SK-N-SH (cell line): ENCODE measurements around the gene TRPV5. TPM values are rescaled to one million over a fixed set of nuclear protein-coding genes. Genes with fewer than 3 reads are reported as not detected.

Source experiments
- CTCF ChIA-PET: fragments of 300-600, 350-600 bp; formaldehyde crosslinking; extraction: SDS; loops from one replicate; lab custom pipeline; 2021; lab: Yijun Ruan, JAX
- POLR2A ChIA-PET: fragments of 350-600 bp; sonication (Branson Sonifier 250); formaldehyde crosslinking; extraction: SDS; loops from one replicate; lab custom pipeline; 2020; ENCODE audit warnings: antibody characterized with exemption, inconsistent platforms; lab: Yijun Ruan, JAX
- DNase-seq: peaks from one replicate; pipeline ENCODE4 v3.0.0; 2012
- H2AFZ ChIP-seq: fragments of 200-600 bp; sonication (generic); 2 replicates; pipeline ENCODE4 v1.8.1; 2016; ENCODE audit warnings: antibody characterized with exemption, mild to moderate bottlenecking, low read depth
- H3F3A ChIP-seq: fragments of 200-600 bp; sonication (generic); replicated peaks from 2 replicates; pipeline ENCODE3; 2016; ENCODE audit warnings: antibody characterized with exemption, mild to moderate bottlenecking; ENCODE audit not compliant: insufficient read depth
- H3K27ac ChIP-seq, 2 experiments: fragments of 200-500 bp in 1 of 2; fragments of 200-600 bp in 1 of 2; sonication (Bioruptor generic) in 1 of 2; sonication (generic), shearing (Covaris generic) in 1 of 2; 2 replicates each; pipeline versions ENCODE4 v1.5.1 to v1.6.1; 2014 to 2016; ENCODE audit warnings: low read depth in 2 of 2, inconsistent platforms in 1 of 2, low read length in 1 of 2, mild to moderate bottlenecking in 1 of 2, mixed read lengths in 1 of 2
- H3K27me3 ChIP-seq: fragments of 200-600 bp; sonication (generic), shearing (Covaris generic); 2 replicates; pipeline ENCODE4 v1.6.1; 2016; ENCODE audit warnings: mixed run types; ENCODE audit not compliant: insufficient read depth
- H3K36me3 ChIP-seq, 2 experiments: fragments of 200-500 bp in 1 of 2; fragments of 200-600 bp in 1 of 2; sonication (Bioruptor generic) in 1 of 2; sonication (generic) in 1 of 2; replicated peaks in 1 of 2; 2 replicates each; pipeline versions ENCODE3 to v1.5.1; 2014 to 2016; ENCODE audit warnings: low read length in 1 of 2, mild to moderate bottlenecking in 1 of 2; ENCODE audit not compliant: insufficient read depth in 2 of 2, control insufficient read depth in 1 of 2
- H3K4me1 ChIP-seq, 2 experiments: fragments of 200-500 bp in 1 of 2; fragments of 200-600 bp in 1 of 2; sonication (Bioruptor generic) in 1 of 2; sonication (generic), shearing (Covaris generic) in 1 of 2; 2 replicates each; pipeline versions ENCODE4 v1.5.1 to v1.6.1; 2014 to 2016; ENCODE audit warnings: low read depth in 1 of 2, low read length in 1 of 2, mixed run types in 1 of 2; ENCODE audit not compliant: insufficient read depth in 2 of 2, control insufficient read depth in 1 of 2
- H3K4me2 ChIP-seq: fragments of 200-600 bp; sonication (generic), shearing (Covaris generic); 2 replicates; pipeline ENCODE4 v1.6.1; 2017; ENCODE audit warnings: mixed run types
- H3K4me3 ChIP-seq, 2 experiments: fragments of 200-500 bp in 1 of 2; fragments of 200-600 bp in 1 of 2; sonication (Bioruptor generic) in 1 of 2; sonication (generic), shearing (Covaris generic) in 1 of 2; 2 replicates each; pipeline versions ENCODE4 v1.5.1 to v1.8.1; 2014 to 2016; ENCODE audit warnings: low read depth in 2 of 2, inconsistent platforms in 1 of 2, low read length in 1 of 2, mild to moderate bottlenecking in 1 of 2, mixed read lengths in 1 of 2, moderate library complexity in 1 of 2
- H3K79me2 ChIP-seq: fragments of 200-600 bp; sonication (generic); 2 replicates; pipeline ENCODE4 v1.8.1; 2017; ENCODE audit warnings: mild to moderate bottlenecking; ENCODE audit not compliant: insufficient read depth
- H3K9ac ChIP-seq: fragments of 200-600 bp; sonication (generic); 2 replicates; pipeline ENCODE4 v1.6.1; 2017; ENCODE audit warnings: mixed run types
- H3K9me2 ChIP-seq: fragments of 200-600 bp; sonication (generic); 2 replicates; pipeline ENCODE4 v1.6.1; 2017; ENCODE audit warnings: mixed run types
- H3K9me3 ChIP-seq: fragments of 200-600 bp; sonication (generic); 2 replicates; pipeline ENCODE4 v1.6.1; 2017; ENCODE audit warnings: mixed run types, mild to moderate bottlenecking, moderate library complexity
- H4K20me1 ChIP-seq: fragments of 200-600 bp; sonication (generic); 2 replicates; pipeline ENCODE4 v1.6.1; 2017; ENCODE audit warnings: mild to moderate bottlenecking, mixed run types; ENCODE audit not compliant: insufficient read depth
- CTCF ChIP-seq: fragments of 200-600 bp; sonication (generic); IDR thresholded peaks from 2 replicates; pipeline ENCODE4 v1.6.1; 2017; ENCODE audit warnings: antibody characterized with exemption, mild to moderate bottlenecking, moderate library complexity
- ELF1 ChIP-seq: IDR thresholded peaks from 2 replicates; pipeline ENCODE4 v1.4.0; 2012
- EP300 ChIP-seq, 2 experiments: IDR thresholded peaks; 2 replicates each; pipeline versions ENCODE4 v1.4.0 to v1.6.1; 2012; ENCODE audit warnings: borderline replicate concordance in 1 of 2, low read depth in 1 of 2, low read length in 1 of 2
- EZH2phosphoT487 ChIP-seq: fragments of 200-600 bp; sonication (generic); IDR thresholded peaks from 2 replicates; pipeline ENCODE4 v1.6.1; 2017; ENCODE audit warnings: low read depth, mixed run types, mild to moderate bottlenecking, antibody characterized with exemption, moderate library complexity, borderline replicate concordance
- FOSL2 ChIP-seq: IDR thresholded peaks from 2 replicates; pipeline ENCODE4 v1.4.0; 2012; ENCODE audit warnings: low read depth, mild to moderate bottlenecking, moderate library complexity, borderline replicate concordance
- GABPA ChIP-seq: IDR thresholded peaks from 2 replicates; pipeline ENCODE4 v1.4.0; 2012; ENCODE audit warnings: low read depth, mild to moderate bottlenecking
- GATA2 ChIP-seq: sonication (generic); formaldehyde crosslinking; IDR thresholded peaks from 2 replicates; pipeline ENCODE4 v1.5.0; 2020; ENCODE audit warnings: mild to moderate bottlenecking, missing genetic modification reagents
- JUND ChIP-seq: IDR thresholded peaks from 2 replicates; pipeline ENCODE4 v1.4.0; 2012
- PBX3 ChIP-seq: IDR thresholded peaks from 2 replicates; pipeline ENCODE4; 2012
- POLR2AphosphoS5 ChIP-seq: IDR thresholded peaks from 2 replicates; pipeline ENCODE4 v1.6.1; 2012; ENCODE audit warnings: low read depth, low read length
- RAD21 ChIP-seq: IDR thresholded peaks from 2 replicates; pipeline ENCODE4 v1.6.1; 2012; ENCODE audit warnings: mild to moderate bottlenecking, low read length
- RCOR1 ChIP-seq: fragments of 150-350 bp; IDR thresholded peaks from 2 replicates; pipeline ENCODE4 v1.6.1; 2017; ENCODE audit warnings: antibody characterized with exemption, low read length
- RFX5 ChIP-seq: IDR thresholded peaks from 2 replicates; pipeline ENCODE4 v1.6.1; 2012; ENCODE audit warnings: mild to moderate bottlenecking, improper control_type of control experiment, low read length
- RXRA ChIP-seq: IDR thresholded peaks from 2 replicates; pipeline ENCODE4 v1.4.0; 2012; ENCODE audit warnings: low read depth, mild to moderate bottlenecking, borderline replicate concordance
- SMC3 ChIP-seq: IDR thresholded peaks from 2 replicates; pipeline ENCODE4 v1.6.1; 2012; ENCODE audit warnings: low read depth, low read length, improper control_type of control experiment
- TAF1 ChIP-seq: IDR thresholded peaks from 2 replicates; pipeline ENCODE4 v1.6.1; 2012; ENCODE audit warnings: low read depth, mild to moderate bottlenecking, low read length, moderate library complexity, borderline replicate concordance
- TEAD4 ChIP-seq: IDR thresholded peaks from 2 replicates; pipeline ENCODE4 v1.4.0; 2012; ENCODE audit warnings: mild to moderate bottlenecking, borderline replicate concordance; ENCODE audit not compliant: insufficient read depth
- YY1 ChIP-seq: IDR thresholded peaks from 2 replicates; pipeline ENCODE4 v1.4.0; 2012; ENCODE audit warnings: low read depth, mild to moderate bottlenecking
- ZBTB33 ChIP-seq: IDR thresholded peaks from 2 replicates; pipeline ENCODE4 v1.4.0; 2012; ENCODE audit warnings: low read depth, borderline replicate concordance
- WGBS: methylation state at CpG from one replicate; pipeline ENCODE4 v1.1.6; 2017; ENCODE audit warnings: low lambda C conversion rate; 5-methylcytosine and 5-hydroxymethylcytosine counted together
- polyA plus RNA-seq, 3 experiments: library from polyadenylated mRNA; depleted of rRNA; stranded (reverse); fragments of >200 nt; gene quantifications; 2 replicates each; pipeline ENCODE4 v1.2.3, GENCODE V29; 2012
- TF ChIP-seq, protein P1 (sequence below): IDR thresholded peaks from 2 replicates; pipeline ENCODE4 v1.4.0; 2012; ENCODE audit warnings: low read depth
- TF ChIP-seq, protein P2 (sequence below): fragments of 150-350 bp; IDR thresholded peaks from 2 replicates; pipeline ENCODE4 v1.6.1; 2016; ENCODE audit warnings: mild to moderate bottlenecking, low read depth, low read length

The TRPV5 gene
- polyA plus RNA-seq, 1 of the 3 experiments (the other 2 are of a cell fraction): not detected

GRCh38 chr7:142961973-142962926, 28.7 kb upstream of the TRPV5 start, which contains the start of gene KEL (continued):
- TF ChIP-seq CTCF (no peak), GABPA (no peak), RAD21 (no peak), SMC3 (no peak), GATA2 (CRISPR knock-in tag) (no peak), TEAD4 (no peak), EZH2phosphoT487 (no peak), JUND (no peak)
- TF ChIP-seq, protein P1, sequence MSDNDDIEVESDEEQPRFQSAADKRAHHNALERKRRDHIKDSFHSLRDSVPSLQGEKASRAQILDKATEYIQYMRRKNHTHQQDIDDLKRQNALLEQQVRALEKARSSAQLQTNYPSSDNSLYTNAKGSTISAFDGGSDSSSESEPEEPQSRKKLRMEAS: no peak

DNA sequence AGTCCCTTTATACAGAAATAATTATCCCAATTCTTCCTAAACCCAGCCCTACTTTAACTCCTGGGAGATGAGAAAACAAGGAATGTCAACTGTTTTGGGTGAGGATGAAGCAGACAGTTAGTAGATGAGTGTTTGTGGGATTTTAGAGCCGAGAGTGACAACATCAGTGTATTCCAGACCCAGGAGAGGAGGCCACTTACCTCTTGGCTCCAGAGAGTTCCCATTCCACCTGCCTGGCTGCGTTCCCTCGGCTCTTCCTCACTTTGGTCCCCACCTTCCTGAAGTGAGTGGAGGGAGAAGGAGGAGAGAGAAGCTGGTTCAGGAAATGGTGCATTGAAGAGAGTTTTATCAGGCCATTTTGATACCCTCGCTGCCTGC, 28.0 kb upstream of the TRPV5 start:
- 15% methylated on average over 4 of the region's 4 CpGs for WGBS
- DNase-seq: no peak
- no peaks in the 10 kb centered on the region for H3K36me3 ChIP-seq
- peaks cover 30% of the 10 kb centered on the region; the same call in 1 of the 2 replicates for H3K27me3 ChIP-seq
- H3F3A ChIP-seq: no peaks in the 10 kb centered on the region
- no peaks in the 10 kb centered on the region for H3K9me3 ChIP-seq
- CTCF ChIA-PET: interaction anchor here (0.6 kb wide), 1 partner anchor 106 kb away, joined by 3 read pairs; no protein-coding TSS in a partner anchor
- no peak for TF ChIP-seq FOSL2
- TF ChIP-seq, protein P2, sequence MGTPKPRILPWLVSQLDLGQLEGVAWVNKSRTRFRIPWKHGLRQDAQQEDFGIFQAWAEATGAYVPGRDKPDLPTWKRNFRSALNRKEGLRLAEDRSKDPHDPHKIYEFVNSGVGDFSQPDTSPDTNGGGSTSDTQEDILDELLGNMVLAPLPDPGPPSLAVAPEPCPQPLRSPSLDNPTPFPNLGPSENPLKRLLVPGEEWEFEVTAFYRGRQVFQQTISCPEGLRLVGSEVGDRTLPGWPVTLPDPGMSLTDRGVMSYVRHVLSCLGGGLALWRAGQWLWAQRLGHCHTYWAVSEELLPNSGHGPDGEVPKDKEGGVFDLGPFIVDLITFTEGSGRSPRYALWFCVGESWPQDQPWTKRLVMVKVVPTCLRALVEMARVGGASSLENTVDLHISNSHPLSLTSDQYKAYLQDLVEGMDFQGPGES: no peak
- TF ChIP-seq RFX5: no peak
- TF ChIP-seq POLR2AphosphoS5: no peak
- no peak for TF ChIP-seq RXRA
- TF ChIP-seq ELF1: no peak
- TF ChIP-seq YY1: no peak
- TF ChIP-seq, protein P1: no peak
- TF ChIP-seq PBX3: no peak
- no peak for TF ChIP-seq ZBTB33
- TF ChIP-seq RAD21: no peak
- no peak for TF ChIP-seq SMC3
- TF ChIP-seq EP300 (IDR thresholded peaks at IDR 0.05; ENCODE audit: borderline replicate concordance in 1 of 2, low read depth in 1 of 2, low read length in 1 of 2): no peak
- TF ChIP-seq TAF1: no peak
- TF ChIP-seq RCOR1: no peak
- H3K27ac ChIP-seq: no peak overlapping the region
- H2AFZ ChIP-seq: no peak overlapping the region
- no peaks in the 10 kb centered on the region for H3K79me2 ChIP-seq
- H3K4me1 ChIP-seq: no peaks in the 10 kb centered on the region
- H3K9ac ChIP-seq: no peak overlapping the region
- H3K4me2 ChIP-seq: no peak overlapping the region
- no peaks in the 10 kb centered on the region for H3K9me2 ChIP-seq
- no peak overlapping the region for H3K4me3 ChIP-seq
- H4K20me1 ChIP-seq: no peaks in the 10 kb centered on the region
- POLR2A ChIA-PET: no interaction called here
